ENCODE data around the gene PRTG.

The PRTG gene

GRCh38 chr15:55574096-55574495, 168.9 kb downstream of the PRTG start:
- DNase-seq (ENCODE audit: insufficient read length, low spot score) (no peak), FAIRE-seq (no peak)
- TF ChIP-seq CTCF (IDR thresholded peaks at IDR 0.05; ENCODE audit: insufficient read depth, missing control alignments): no peak

GRCh38 chr15:55573224-55573623, 169.7 kb downstream of the PRTG start:
- no peak for TF ChIP-seq CTCF (IDR thresholded peaks at IDR 0.05; ENCODE audit: insufficient read depth, missing control alignments)
- FAIRE-seq (no peak), DNase-seq (ENCODE audit: insufficient read length, low spot score) (no peak)

GRCh38 chr15:55564347-55565145, 178.4 kb downstream of the PRTG start:
- FAIRE-seq (no peak), DNase-seq (ENCODE audit: insufficient read length, low spot score) (no peak)
- no peak for TF ChIP-seq CTCF (IDR thresholded peaks at IDR 0.05; ENCODE audit: insufficient read depth, missing control alignments)

- no peak for TF ChIP-seq CTCF (IDR thresholded peaks at IDR 0.05; ENCODE audit: insufficient read depth, missing control alignments)
- DNase-seq (ENCODE audit: insufficient read length, low spot score) (no peak), FAIRE-seq (no peak)
These were observed 180.4 kb downstream of the PRTG start for GRCh38 chr15:55562601-55563000.

Measured in D721Med (cell line).